Measurements from ENCODE around the gene RAE1. TPM values are rescaled to one million over a fixed set of nuclear protein-coding genes. Genes with fewer than 3 reads are reported as not detected.
A peak's percentile ranks its signal among the peaks of the same experiment; 100 is the strongest.

Gene RAE1
- total RNA-seq, 2 donors from 2014 or later = 4.9 to 9.9 TPM

DNA sequence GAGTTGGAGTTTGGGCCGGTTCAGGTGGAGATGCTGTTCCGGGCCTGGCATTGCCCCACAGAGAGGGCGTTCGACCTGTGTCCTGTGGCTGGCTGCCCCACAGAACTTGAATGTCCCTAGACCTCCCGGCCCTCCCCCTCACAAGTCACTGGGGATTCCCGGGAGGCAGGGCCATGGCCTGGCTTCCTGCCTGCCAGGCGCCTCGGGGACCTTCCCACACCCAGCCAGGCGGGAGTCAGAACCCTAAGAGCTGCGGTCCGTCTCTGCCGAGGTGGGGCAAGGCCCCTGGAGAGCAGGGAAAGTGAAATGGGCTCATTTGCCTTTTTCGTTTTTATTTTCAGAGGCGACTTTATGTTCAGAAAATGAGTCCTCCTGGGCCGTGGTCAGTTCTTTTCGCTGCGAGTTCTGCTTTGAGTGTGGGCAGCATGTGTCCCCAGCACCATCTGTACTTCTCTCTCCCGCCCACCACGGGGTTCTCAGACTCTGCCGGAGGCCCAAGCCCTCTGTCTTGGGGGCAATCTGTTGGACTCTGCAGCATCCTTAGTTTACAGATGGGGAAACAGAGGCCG is 48.6 kb downstream of the RAE1 start:
- intact Hi-C loops (cut with DNase I) = no loop called here
- peak; percentile 50 for ATAC-seq
- H3K9me3 ChIP-seq = no peaks in the 10 kb centered on the region

DNA sequence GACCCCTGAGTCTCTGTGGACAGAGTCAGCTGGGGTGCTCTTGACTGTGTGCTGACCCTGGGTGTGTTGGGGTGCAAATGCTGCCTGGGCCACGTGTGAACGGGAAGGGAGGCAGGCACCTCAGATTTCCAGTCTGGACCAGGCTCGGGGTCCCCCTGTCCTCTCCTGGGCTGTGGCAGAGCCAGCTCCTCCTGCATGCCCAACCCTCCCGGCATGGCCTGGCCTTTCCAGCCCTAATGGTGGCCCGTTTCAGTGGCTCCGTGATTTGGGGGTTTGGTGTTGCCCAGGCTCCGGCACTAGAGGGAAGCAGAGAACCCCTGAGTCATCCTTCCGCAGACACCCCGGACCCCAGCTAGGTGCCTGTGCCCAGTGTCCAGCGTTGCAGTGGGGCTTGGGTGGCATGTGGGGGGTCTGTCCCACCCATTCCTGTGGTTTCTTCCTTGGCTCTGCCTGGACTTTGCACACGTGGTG is 49.2 kb downstream of the RAE1 start:
- Histone ChIP-seq H3K27ac (no peak overlapping the region), H3K36me3 (replicated peaks in 1 of 2; ENCODE audit: insufficient read depth in 1 of 2, low read depth in 2 of 2) (no peaks in the 10 kb centered on the region), H3K4me1 (peaks cover 11% of the 10 kb centered on the region), H3K27me3 (no peaks in the 10 kb centered on the region), H3K9me3 (no peaks in the 10 kb centered on the region), H3K4me3 (no peak overlapping the region)
- intact Hi-C loops (cut with DNase I) = no loop called here
- 81 to 93% methylated on average over 6 to 11 of the region's 11 CpGs for WGBS, 2 donors
- TF ChIP-seq, protein P1, sequence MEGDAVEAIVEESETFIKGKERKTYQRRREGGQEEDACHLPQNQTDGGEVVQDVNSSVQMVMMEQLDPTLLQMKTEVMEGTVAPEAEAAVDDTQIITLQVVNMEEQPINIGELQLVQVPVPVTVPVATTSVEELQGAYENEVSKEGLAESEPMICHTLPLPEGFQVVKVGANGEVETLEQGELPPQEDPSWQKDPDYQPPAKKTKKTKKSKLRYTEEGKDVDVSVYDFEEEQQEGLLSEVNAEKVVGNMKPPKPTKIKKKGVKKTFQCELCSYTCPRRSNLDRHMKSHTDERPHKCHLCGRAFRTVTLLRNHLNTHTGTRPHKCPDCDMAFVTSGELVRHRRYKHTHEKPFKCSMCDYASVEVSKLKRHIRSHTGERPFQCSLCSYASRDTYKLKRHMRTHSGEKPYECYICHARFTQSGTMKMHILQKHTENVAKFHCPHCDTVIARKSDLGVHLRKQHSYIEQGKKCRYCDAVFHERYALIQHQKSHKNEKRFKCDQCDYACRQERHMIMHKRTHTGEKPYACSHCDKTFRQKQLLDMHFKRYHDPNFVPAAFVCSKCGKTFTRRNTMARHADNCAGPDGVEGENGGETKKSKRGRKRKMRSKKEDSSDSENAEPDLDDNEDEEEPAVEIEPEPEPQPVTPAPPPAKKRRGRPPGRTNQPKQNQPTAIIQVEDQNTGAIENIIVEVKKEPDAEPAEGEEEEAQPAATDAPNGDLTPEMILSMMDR (IDR thresholded peaks at IDR 0.05) = no peak
- ATAC-seq (no peak), DNase-seq (no peak)

More for the DNA sequence above, 48.6 kb downstream of the RAE1 start:
- H3K27ac ChIP-seq = peak overlapping the region in 1 of 4 donors; percentile 0
- TF ChIP-seq, protein P1 (IDR thresholded peaks at IDR 0.05) = no peak
- no peak for TF ChIP-seq POLR2A (IDR thresholded peaks at IDR 0.05)
- peaks cover 11% of the 10 kb centered on the region for H3K4me1 ChIP-seq
- DNase-seq = peak in 3 of 4 donors; percentile 37 to 53 (median 41)
- WGBS, 2 donors = 68 to 73% methylated on average over 17 to 21 of the region's 21 CpGs
- H3K27me3 ChIP-seq = no peaks in the 10 kb centered on the region
- no peak overlapping the region for H3K4me3 ChIP-seq
- no peaks in the 10 kb centered on the region for H3K36me3 ChIP-seq (replicated peaks in 1 of 2; ENCODE audit: insufficient read depth in 1 of 2, low read depth in 2 of 2)

DNA sequence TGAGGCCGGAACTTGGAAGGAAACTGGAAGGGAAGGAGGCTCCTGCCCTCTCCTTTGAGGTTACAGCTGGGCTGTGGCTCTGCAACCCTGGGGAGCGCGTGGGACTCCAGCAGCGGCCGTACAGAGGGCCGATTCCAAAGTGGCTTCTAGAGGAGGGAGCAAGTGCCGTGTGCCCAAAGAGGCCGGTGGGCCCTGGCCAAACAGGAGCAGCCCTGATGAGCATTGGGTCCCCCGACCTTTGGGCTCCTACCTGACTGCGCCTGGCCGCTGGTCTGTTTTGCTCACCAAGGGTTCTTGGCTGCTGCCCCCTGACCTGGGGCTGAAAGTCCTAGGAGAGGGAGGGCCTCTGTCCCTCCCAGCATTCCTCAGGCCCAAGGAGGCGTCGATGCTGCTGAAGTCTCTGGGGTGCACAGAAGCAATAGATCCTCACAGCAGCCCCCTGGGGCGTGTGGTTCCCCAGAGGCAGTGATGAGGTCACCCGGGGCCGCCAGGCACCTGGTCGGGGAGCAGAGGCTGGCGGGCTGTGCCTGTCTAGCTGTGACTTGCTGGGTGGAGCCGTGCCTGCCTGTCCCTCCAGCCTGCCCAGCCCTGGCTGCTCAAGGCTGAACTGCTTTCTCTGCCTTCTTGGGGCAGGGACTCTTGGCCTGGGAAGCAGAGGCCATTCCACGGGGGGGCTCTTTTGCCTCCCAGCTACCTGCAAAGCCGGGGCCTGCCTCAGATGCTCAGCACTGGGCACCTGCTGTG is 49.9 kb downstream of the RAE1 start:
- Histone ChIP-seq H3K4me1 (peaks cover 6% of the 10 kb centered on the region), H3K36me3 (replicated peaks in 1 of 2; ENCODE audit: insufficient read depth in 1 of 2, low read depth in 2 of 2) (no peaks in the 10 kb centered on the region)

DNA sequence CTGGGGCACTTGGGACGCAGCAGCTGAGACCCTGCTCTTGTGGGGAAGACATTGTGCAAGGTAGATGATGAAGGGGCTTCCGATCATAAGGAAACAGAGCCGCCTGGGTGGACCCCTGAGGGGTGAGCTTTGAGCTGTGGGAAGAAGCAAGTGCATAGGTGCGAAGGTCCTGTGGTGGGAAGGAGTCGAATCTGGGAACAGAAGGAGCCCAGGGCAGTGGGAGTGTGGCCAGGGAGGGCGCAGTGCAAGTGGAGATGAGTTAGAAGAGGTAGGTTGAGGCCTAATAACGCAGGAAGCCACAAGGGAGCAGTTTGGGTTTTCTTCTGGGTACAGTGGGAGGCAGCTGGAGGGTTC is 50.5 kb downstream of the RAE1 start:
- no peak for ATAC-seq
- Histone ChIP-seq H3K36me3 (replicated peaks in 1 of 2; ENCODE audit: insufficient read depth in 1 of 2, low read depth in 2 of 2) (peaks cover 0 to 2% of the 10 kb centered on the region in 2 donors), H3K27me3 (no peaks in the 10 kb centered on the region), H3K4me3 (no peak overlapping the region), H3K27ac (no peak overlapping the region), H3K9me3 (no peaks in the 10 kb centered on the region), H3K4me1 (peaks cover 6% of the 10 kb centered on the region)
- intact Hi-C loops (cut with DNase I) = no loop called here
- DNase-seq = no peak
- TF ChIP-seq, protein P1 (IDR thresholded peaks at IDR 0.05) = no peak
- no peak for TF ChIP-seq POLR2A (IDR thresholded peaks at IDR 0.05)
- 92% methylated on average over 7 of the region's 7 CpGs for WGBS, 2 donors

More for the DNA sequence above, 49.9 kb downstream of the RAE1 start:
- intact Hi-C loops (cut with DNase I) = no loop called here
- Histone ChIP-seq H3K9me3 (no peaks in the 10 kb centered on the region), H3K4me3 (no peak overlapping the region), H3K27ac (no peak overlapping the region), H3K27me3 (no peaks in the 10 kb centered on the region)
- TF ChIP-seq POLR2A (IDR thresholded peaks at IDR 0.05) = no peak
- TF ChIP-seq, protein P1 (IDR thresholded peaks at IDR 0.05) = no peak
- 92 to 93% methylated on average over 11 to 21 of the region's 21 CpGs for WGBS, 2 donors
- DNase-seq = no peak
- ATAC-seq = no peak
